ENCODE measurements around the gene SNX22. TPM values are rescaled to one million over a fixed set of nuclear protein-coding genes. Genes with fewer than 3 reads are reported as not detected.
A peak's percentile ranks its signal among the peaks of the same experiment; 100 is the strongest.

The SNX22 gene
- total RNA-seq, 6 donors from 2014 or later = 9.6 to 44.0 (median 24.8) TPM

GRCh38 chr15:64148168-64148567, 3.4 kb upstream of the SNX22 start:
- no peak for ATAC-seq (ENCODE audit: low FRiP score in 2 of 2)
- H3K27ac ChIP-seq = no peak overlapping the region
- DNase-seq = no peak
- TF ChIP-seq POLR2A (IDR thresholded peaks at IDR 0.05) (no peak), POLR2AphosphoS5 (IDR thresholded peaks at IDR 0.05) (no peak), EP300 (IDR thresholded peaks at IDR 0.05) (no peak), CTCF (IDR thresholded peaks at IDR 0.05) (no peak)
- no peaks in the 10 kb centered on the region for H3K9me3 ChIP-seq
- peaks cover 21 to 34% (median 27%) of the 10 kb centered on the region in 4 donors for H3K4me1 ChIP-seq
- peaks cover 3 to 33% (median 15%) of the 10 kb centered on the region in 4 donors for H3K36me3 ChIP-seq
- WGBS, 2 donors = 86% methylated on average over 7 of the region's 7 CpGs
- no peak overlapping the region for H3K4me3 ChIP-seq
- H3K27me3 ChIP-seq = peaks cover 0 to 19% (median 10%) of the 10 kb centered on the region in 4 donors

- Histone ChIP-seq H3K27ac (no peak overlapping the region), H3K36me3 (peaks cover under 1 to 28% (median 12%) of the 10 kb centered on the region in 4 donors), H3K4me3 (no peak overlapping the region), H3K4me1 (peaks cover 26 to 38% (median 31%) of the 10 kb centered on the region in 4 donors), H3K9me3 (no peaks in the 10 kb centered on the region), H3K27me3 (peaks cover 0 to 19% (median 10%) of the 10 kb centered on the region in 4 donors)
- ATAC-seq (ENCODE audit: low FRiP score in 2 of 2) = no peak
- DNase-seq = no peak
- no peak for TF ChIP-seq POLR2AphosphoS5 (IDR thresholded peaks at IDR 0.05)
- no peak for TF ChIP-seq POLR2A (IDR thresholded peaks at IDR 0.05)
- TF ChIP-seq EP300 (IDR thresholded peaks at IDR 0.05) = no peak
- no peak for TF ChIP-seq CTCF (IDR thresholded peaks at IDR 0.05)
- 85 to 89% methylated on average over 3 of the region's 3 CpGs for WGBS, 2 donors
Measured at GRCh38 chr15:64148581-64148980, 3.0 kb upstream of the SNX22 start.

GRCh38 chr15:64149424-64149823, 2.1 kb upstream of the SNX22 start:
- Histone ChIP-seq H3K36me3 (peaks cover 0 to 27% (median 8%) of the 10 kb centered on the region in 4 donors), H3K9me3 (no peaks in the 10 kb centered on the region), H3K4me1 (peaks cover 28 to 39% (median 35%) of the 10 kb centered on the region in 4 donors), H3K4me3 (no peak overlapping the region), H3K27ac (no peak overlapping the region), H3K27me3 (peaks cover 0 to 19% (median 10%) of the 10 kb centered on the region in 4 donors)
- DNase-seq (no peak), ATAC-seq (ENCODE audit: low FRiP score in 2 of 2) (no peak)
- TF ChIP-seq POLR2AphosphoS5 (IDR thresholded peaks at IDR 0.05) (no peak), EP300 (IDR thresholded peaks at IDR 0.05) (no peak), CTCF (IDR thresholded peaks at IDR 0.05) (peak in 1 of 6 experiments; percentile 4)

GRCh38 chr15:64149893-64150578, 1.5 kb upstream of the SNX22 start:
- no peak for TF ChIP-seq POLR2AphosphoS5 (IDR thresholded peaks at IDR 0.05)
- TF ChIP-seq EP300 (IDR thresholded peaks at IDR 0.05) = no peak
- no peak for TF ChIP-seq POLR2A (IDR thresholded peaks at IDR 0.05)
- TF ChIP-seq CTCF (IDR thresholded peaks at IDR 0.05) = no peak
- DNase-seq (no peak), ATAC-seq (ENCODE audit: low FRiP score in 2 of 2) (no peak)
- H3K27ac ChIP-seq = no peak overlapping the region
- H3K4me3 ChIP-seq = no peak overlapping the region
- 54 to 60% methylated on average over 7 to 9 of the region's 9 CpGs for WGBS, 2 donors
- H3K4me1 ChIP-seq = peaks cover 28 to 39% (median 35%) of the 10 kb centered on the region in 4 donors
- peaks cover under 1 to 27% (median 7%) of the 10 kb centered on the region in 4 donors for H3K36me3 ChIP-seq
- H3K9me3 ChIP-seq = no peaks in the 10 kb centered on the region
- H3K27me3 ChIP-seq = peaks cover 0 to 19% (median 10%) of the 10 kb centered on the region in 4 donors

Data from upper lobe of left lung (tissue), 6 donors.